AG04450 (cell line): ENCODE data around the gene MB. TPM values are rescaled to one million over a fixed set of nuclear protein-coding genes. Genes with fewer than 3 reads are reported as not detected.

Source experiments
- CTCF ChIA-PET: fragments of 300-600, 350-600 bp; formaldehyde crosslinking; extraction: SDS; loops from one replicate; lab custom pipeline; 2022; ENCODE audit warnings: antibody characterized with exemption, inconsistent platforms; lab: Charles Lee
- POLR2A ChIA-PET: fragments of 350-600 bp; formaldehyde crosslinking; extraction: SDS; loops from one replicate; lab custom pipeline; 2021; ENCODE audit warnings: antibody characterized with exemption, inconsistent platforms; lab: Yijun Ruan, JAX
- DNase-seq: peaks from one replicate; pipeline ENCODE4 v3.0.0-alpha.2; 2011; ENCODE audit warnings: low read depth, low spot score
- H3K27ac ChIP-seq: one replicate; pipeline ENCODE4 v1.5.1; 2012; ENCODE audit warnings: low read depth, low read length, control low read depth
- H3K27me3 ChIP-seq: one replicate; pipeline ENCODE4 v1.6.0; 2012; ENCODE audit warnings: low read length; ENCODE audit not compliant: control insufficient read depth, insufficient read depth
- H3K4me3 ChIP-seq: 2 replicates; pipeline ENCODE4 v1.5.1; 2011; ENCODE audit warnings: mild to moderate bottlenecking, low read depth, low read length, control low read depth
- H3K9me3 ChIP-seq: 2 replicates; pipeline ENCODE4 v1.5.1; 2012; ENCODE audit warnings: low read length; ENCODE audit not compliant: control insufficient read depth, insufficient read depth
- CTCF ChIP-seq: IDR thresholded peaks from 2 replicates; pipeline ENCODE4 v1.5.1; 2011; ENCODE audit warnings: low read depth, low read length, control low read depth, inconsistent platforms
- polyA plus RNA-seq: library from polyadenylated mRNA; depleted of rRNA; stranded (reverse); fragments of >200 nt; gene quantifications from 2 replicates; pipeline ENCODE4 v1.2.3, GENCODE V29; 2011

MB gene
- polyA plus RNA-seq, 1 experiment: not detected

GRCh38 chr22:35615156-35615555, 2.0 kb downstream of the MB start:
- no peak for TF ChIP-seq CTCF
- H3K27ac ChIP-seq: no peak overlapping the region
- no peak for DNase-seq
- H3K9me3 ChIP-seq: no peaks in the 10 kb centered on the region
- no peak overlapping the region for H3K4me3 ChIP-seq
- ChIA-PET CTCF (no interaction called here), POLR2A (no interaction called here)
- H3K27me3 ChIP-seq: peaks cover 16% of the 10 kb centered on the region

- Histone ChIP-seq H3K27me3 (peaks cover 18% of the 10 kb centered on the region), H3K4me3 (no peak overlapping the region), H3K9me3 (no peaks in the 10 kb centered on the region), H3K27ac (no peak overlapping the region)
- no peak for DNase-seq
- no peak for TF ChIP-seq CTCF
- CTCF ChIA-PET: no interaction called here
- POLR2A ChIA-PET: no interaction called here
Measured at GRCh38 chr22:35614404-35614803, 2.7 kb downstream of the MB start.

DNA sequence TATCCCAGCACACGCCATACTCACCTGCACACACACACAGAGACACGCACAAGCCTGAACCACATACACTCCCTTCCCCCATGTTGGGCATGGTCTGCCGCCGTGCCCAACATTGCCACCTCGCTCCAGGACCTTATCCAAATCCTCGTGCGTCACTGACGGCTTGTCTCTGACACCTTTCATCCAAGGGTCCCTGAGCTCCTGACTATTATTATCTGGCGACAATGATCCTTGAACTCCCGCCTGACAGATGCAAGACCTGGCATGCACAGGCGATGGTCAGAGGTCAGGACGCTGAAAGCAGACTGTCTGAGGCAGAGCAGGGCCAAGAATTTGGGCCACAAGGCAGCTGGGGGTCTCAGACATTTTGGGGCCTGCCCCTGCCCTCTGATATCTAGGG, 4.2 kb downstream of the MB start:
- ChIA-PET CTCF (interaction anchor here (0.6 to 1.9 kb wide), 3 partner anchors 11 to 182 kb away, joined by 3 to 6 read pairs (median 3); no protein-coding TSS in a partner anchor), POLR2A (no interaction called here)
- DNase-seq: no peak

GRCh38 chr22:35611891-35612576, 5.1 kb downstream of the MB start:
- no peak overlapping the region for H3K4me3 ChIP-seq
- TF ChIP-seq CTCF: no peak
- POLR2A ChIA-PET: no interaction called here
- no peak overlapping the region for H3K27ac ChIP-seq
- H3K27me3 ChIP-seq: peaks cover 27% of the 10 kb centered on the region
- CTCF ChIA-PET: interaction anchor here (0.6 to 1.9 kb wide), 4 partner anchors 9 to 243 kb away, joined by 3 to 6 read pairs (median 4); no protein-coding TSS in a partner anchor
- H3K9me3 ChIP-seq: no peaks in the 10 kb centered on the region
- no peak for DNase-seq

More for the DNA sequence above, 4.2 kb downstream of the MB start:
- Histone ChIP-seq H3K27ac (no peak overlapping the region), H3K4me3 (no peak overlapping the region), H3K27me3 (peaks cover 29% of the 10 kb centered on the region), H3K9me3 (no peaks in the 10 kb centered on the region)
- TF ChIP-seq CTCF: no peak

GRCh38 chr22:35611200-35611890, 5.8 kb downstream of the MB start:
- H3K27me3 ChIP-seq: peaks cover 27% of the 10 kb centered on the region
- H3K4me3 ChIP-seq: no peak overlapping the region
- CTCF ChIA-PET: interaction anchor here (0.6 to 1.8 kb wide), 3 partner anchors 10 to 242 kb away, joined by 3 to 4 read pairs (median 4); no protein-coding TSS in a partner anchor
- H3K9me3 ChIP-seq: no peaks in the 10 kb centered on the region
- POLR2A ChIA-PET: no interaction called here
- TF ChIP-seq CTCF: no peak
- no peak overlapping the region for H3K27ac ChIP-seq
- DNase-seq: no peak
